ENCODE measurements around the gene CYTL1. TPM values are rescaled to one million over a fixed set of nuclear protein-coding genes. Genes with fewer than 3 reads are reported as not detected.

The CYTL1 gene
- total and polyA plus RNA-seq, 5 donors from 2014 or later, result 0.54 TPM; not detected in 4

- DNase-seq (no peak), ATAC-seq (ENCODE audit: low read depth in 2 of 2) (no peak)
- Histone ChIP-seq H3K36me3 (ENCODE audit: control insufficient read depth, insufficient read depth, low read length) (no peaks in the 10 kb centered on the region), H3K27ac (ENCODE audit: insufficient read depth, low read length, poor library complexity, severe bottlenecking) (no peak overlapping the region), H3K4me3 (ENCODE audit: low read depth, low read length) (no peak overlapping the region), H3K4me1 (ENCODE audit: control insufficient read depth, insufficient read depth, low read length, poor library complexity, severe bottlenecking) (no peaks in the 10 kb centered on the region), H3K27me3 (ENCODE audit: control insufficient read depth, insufficient read depth, low read length) (peaks cover 4% of the 10 kb centered on the region), H3K9me3 (ENCODE audit: control insufficient read depth in 2 of 2, low read length in 2 of 2) (no peaks in the 10 kb centered on the region)
- Mint-ChIP-seq H3K36me3 (no peaks in the 10 kb centered on the region), H3K4me1 (no peaks in the 10 kb centered on the region), H3K9me3 (peaks cover 0 to 2% (median 0%) of the 10 kb centered on the region in 7 donors), H3K27ac (no peak overlapping the region), H3K4me3 (no peak overlapping the region), H3K27me3 (no peaks in the 10 kb centered on the region)
Measured at GRCh38 chr4:5032813-5033212, 13.6 kb upstream of the CYTL1 start.

GRCh38 chr4:5030927-5031326 is 11.7 kb upstream of the CYTL1 start:
- Histone ChIP-seq H3K4me3 (ENCODE audit: low read depth, low read length) (no peak overlapping the region), H3K4me1 (ENCODE audit: control insufficient read depth, insufficient read depth, low read length, poor library complexity, severe bottlenecking) (no peaks in the 10 kb centered on the region), H3K27me3 (ENCODE audit: control insufficient read depth, insufficient read depth, low read length) (peaks cover 4% of the 10 kb centered on the region), H3K36me3 (ENCODE audit: control insufficient read depth, insufficient read depth, low read length) (no peaks in the 10 kb centered on the region), H3K27ac (ENCODE audit: insufficient read depth, low read length, poor library complexity, severe bottlenecking) (no peak overlapping the region), H3K9me3 (ENCODE audit: control insufficient read depth in 2 of 2, low read length in 2 of 2) (no peaks in the 10 kb centered on the region)
- Mint-ChIP-seq H3K36me3 (no peaks in the 10 kb centered on the region), H3K4me1 (no peaks in the 10 kb centered on the region), H3K27me3 (no peaks in the 10 kb centered on the region), H3K9me3 (no peaks in the 10 kb centered on the region), H3K27ac (no peak overlapping the region), H3K4me3 (no peak overlapping the region)
- DNase-seq (no peak), ATAC-seq (ENCODE audit: low read depth in 2 of 2) (no peak)

- Histone ChIP-seq H3K4me3 (ENCODE audit: low read depth, low read length) (no peak overlapping the region), H3K4me1 (ENCODE audit: control insufficient read depth, insufficient read depth, low read length, poor library complexity, severe bottlenecking) (no peaks in the 10 kb centered on the region), H3K27ac (ENCODE audit: insufficient read depth, low read length, poor library complexity, severe bottlenecking) (no peak overlapping the region), H3K27me3 (ENCODE audit: control insufficient read depth, insufficient read depth, low read length) (peaks cover 4% of the 10 kb centered on the region), H3K36me3 (ENCODE audit: control insufficient read depth, insufficient read depth, low read length) (no peaks in the 10 kb centered on the region), H3K9me3 (ENCODE audit: control insufficient read depth in 2 of 2, low read length in 2 of 2) (no peaks in the 10 kb centered on the region)
- Mint-ChIP-seq H3K4me1 (no peaks in the 10 kb centered on the region), H3K36me3 (no peaks in the 10 kb centered on the region), H3K27ac (no peak overlapping the region), H3K4me3 (no peak overlapping the region), H3K9me3 (no peaks in the 10 kb centered on the region), H3K27me3 (peaks cover 4% of the 10 kb centered on the region)
- ATAC-seq (ENCODE audit: low read depth in 2 of 2) (no peak), DNase-seq (no peak)
Measured at GRCh38 chr4:5030221-5030620, 11.0 kb upstream of the CYTL1 start.

- H3K36me3 ChIP-seq (ENCODE audit: control insufficient read depth, insufficient read depth, low read length), result no peaks in the 10 kb centered on the region
- no peaks in the 10 kb centered on the region for H3K4me1 Mint-ChIP-seq
- H3K4me3 Mint-ChIP-seq, result no peak overlapping the region
- no peaks in the 10 kb centered on the region for H3K36me3 Mint-ChIP-seq
- no peak overlapping the region for H3K4me3 ChIP-seq (ENCODE audit: low read depth, low read length)
- no peak overlapping the region for H3K27ac Mint-ChIP-seq
- H3K27me3 ChIP-seq (ENCODE audit: control insufficient read depth, insufficient read depth, low read length), result peaks cover 2% of the 10 kb centered on the region
- H3K9me3 Mint-ChIP-seq, result peaks cover 0 to 2% (median 0%) of the 10 kb centered on the region in 7 donors
- H3K27ac ChIP-seq (ENCODE audit: insufficient read depth, low read length, poor library complexity, severe bottlenecking), result no peak overlapping the region
- peaks cover 4% of the 10 kb centered on the region for H3K27me3 Mint-ChIP-seq
- no peaks in the 10 kb centered on the region for H3K9me3 ChIP-seq (ENCODE audit: control insufficient read depth in 2 of 2, low read length in 2 of 2)
- DNase-seq (no peak), ATAC-seq (ENCODE audit: low read depth in 2 of 2) (no peak)
- H3K4me1 ChIP-seq (ENCODE audit: control insufficient read depth, insufficient read depth, low read length, poor library complexity, severe bottlenecking), result no peaks in the 10 kb centered on the region
Measured at GRCh38 chr4:5029447-5029846, 10.2 kb upstream of the CYTL1 start.

GRCh38 chr4:5028480-5028879 is 9.2 kb upstream of the CYTL1 start:
- H3K27ac ChIP-seq (ENCODE audit: insufficient read depth, low read length, poor library complexity, severe bottlenecking), result no peak overlapping the region
- ATAC-seq (ENCODE audit: low read depth in 2 of 2), result no peak
- H3K9me3 Mint-ChIP-seq, result peaks cover 0 to 4% (median 0%) of the 10 kb centered on the region in 7 donors
- H3K4me1 Mint-ChIP-seq, result no peaks in the 10 kb centered on the region
- no peak overlapping the region for H3K4me3 ChIP-seq (ENCODE audit: low read depth, low read length)
- no peak for DNase-seq
- H3K36me3 Mint-ChIP-seq, result no peaks in the 10 kb centered on the region
- no peaks in the 10 kb centered on the region for H3K4me1 ChIP-seq (ENCODE audit: control insufficient read depth, insufficient read depth, low read length, poor library complexity, severe bottlenecking)
- H3K4me3 Mint-ChIP-seq, result no peak overlapping the region
- H3K27me3 ChIP-seq (ENCODE audit: control insufficient read depth, insufficient read depth, low read length), result no peaks in the 10 kb centered on the region
- no peaks in the 10 kb centered on the region for H3K36me3 ChIP-seq (ENCODE audit: control insufficient read depth, insufficient read depth, low read length)
- peaks cover 4% of the 10 kb centered on the region for H3K27me3 Mint-ChIP-seq
- H3K9me3 ChIP-seq (ENCODE audit: control insufficient read depth in 2 of 2, low read length in 2 of 2), result no peaks in the 10 kb centered on the region
- no peak overlapping the region for H3K27ac Mint-ChIP-seq

- Histone ChIP-seq H3K4me3 (ENCODE audit: low read depth, low read length) (no peak overlapping the region), H3K27ac (ENCODE audit: insufficient read depth, low read length, poor library complexity, severe bottlenecking) (no peak overlapping the region), H3K4me1 (ENCODE audit: control insufficient read depth, insufficient read depth, low read length, poor library complexity, severe bottlenecking) (no peaks in the 10 kb centered on the region), H3K27me3 (ENCODE audit: control insufficient read depth, insufficient read depth, low read length) (no peaks in the 10 kb centered on the region), H3K9me3 (ENCODE audit: control insufficient read depth in 2 of 2, low read length in 2 of 2) (no peaks in the 10 kb centered on the region), H3K36me3 (ENCODE audit: control insufficient read depth, insufficient read depth, low read length) (no peaks in the 10 kb centered on the region)
- Mint-ChIP-seq H3K4me1 (no peaks in the 10 kb centered on the region), H3K27ac (no peak overlapping the region), H3K4me3 (no peak overlapping the region), H3K36me3 (no peaks in the 10 kb centered on the region), H3K9me3 (peaks cover 0 to 4% (median 0%) of the 10 kb centered on the region in 7 donors), H3K27me3 (peaks cover 4% of the 10 kb centered on the region)
- DNase-seq, result no peak
- no peak for ATAC-seq (ENCODE audit: low read depth in 2 of 2)
Measured at GRCh38 chr4:5027346-5027745, 8.1 kb upstream of the CYTL1 start.

- Mint-ChIP-seq H3K27me3 (peaks cover 4% of the 10 kb centered on the region), H3K27ac (no peak overlapping the region), H3K4me1 (no peaks in the 10 kb centered on the region), H3K9me3 (peaks cover 0 to 4% (median 2%) of the 10 kb centered on the region in 7 donors), H3K4me3 (no peak overlapping the region), H3K36me3 (no peaks in the 10 kb centered on the region)
- Histone ChIP-seq H3K4me1 (ENCODE audit: control insufficient read depth, insufficient read depth, low read length, poor library complexity, severe bottlenecking) (no peaks in the 10 kb centered on the region), H3K36me3 (ENCODE audit: control insufficient read depth, insufficient read depth, low read length) (no peaks in the 10 kb centered on the region), H3K27ac (ENCODE audit: insufficient read depth, low read length, poor library complexity, severe bottlenecking) (no peak overlapping the region), H3K9me3 (ENCODE audit: control insufficient read depth in 2 of 2, low read length in 2 of 2) (no peaks in the 10 kb centered on the region), H3K4me3 (ENCODE audit: low read depth, low read length) (no peak overlapping the region), H3K27me3 (ENCODE audit: control insufficient read depth, insufficient read depth, low read length) (no peaks in the 10 kb centered on the region)
- DNase-seq, result no peak
- no peak for ATAC-seq (ENCODE audit: low read depth in 2 of 2)
Measured at GRCh38 chr4:5026371-5026770, 7.1 kb upstream of the CYTL1 start.

GRCh38 chr4:5024673-5025072 is 5.4 kb upstream of the CYTL1 start:
- DNase-seq, result no peak

More at GRCh38 chr4:5024673-5025072, 5.4 kb upstream of the CYTL1 start:
- ATAC-seq (ENCODE audit: low read depth in 2 of 2), result no peak
- H3K27ac Mint-ChIP-seq, result no peak overlapping the region
- Histone ChIP-seq H3K36me3 (ENCODE audit: control insufficient read depth, insufficient read depth, low read length) (no peaks in the 10 kb centered on the region), H3K9me3 (ENCODE audit: control insufficient read depth in 2 of 2, low read length in 2 of 2) (no peaks in the 10 kb centered on the region), H3K27ac (ENCODE audit: insufficient read depth, low read length, poor library complexity, severe bottlenecking) (no peak overlapping the region), H3K4me1 (ENCODE audit: control insufficient read depth, insufficient read depth, low read length, poor library complexity, severe bottlenecking) (no peaks in the 10 kb centered on the region), H3K4me3 (ENCODE audit: low read depth, low read length) (no peak overlapping the region), H3K27me3 (ENCODE audit: control insufficient read depth, insufficient read depth, low read length) (no peaks in the 10 kb centered on the region)
- no peak overlapping the region for H3K4me3 Mint-ChIP-seq
- H3K27me3 Mint-ChIP-seq, result peaks cover 11% of the 10 kb centered on the region
- no peaks in the 10 kb centered on the region for H3K4me1 Mint-ChIP-seq
- H3K36me3 Mint-ChIP-seq, result no peaks in the 10 kb centered on the region
- H3K9me3 Mint-ChIP-seq, result peaks cover 0 to 4% (median 2%) of the 10 kb centered on the region in 7 donors
